Frontal cortex (tissue), 4 donors: Measurements from ENCODE around the gene STPG3. TPM values are rescaled to one million over a fixed set of nuclear protein-coding genes. Genes with fewer than 3 reads are reported as not detected.

Experiments
- DNase-seq, 2 donors: peaks; one replicate each; pipeline ENCODE4 v3.0.0; 2012; ENCODE audit warnings: low spot score in 2 of 2
- FAIRE-seq: peaks from 2 replicates; lab custom pipeline; 2012; peaks lifted over from hg19 to GRCh38; lab: Jason Lieb, UNC
- total RNA-seq: library from RNA; depleted of rRNA; stranded (reverse); fragments of >200 nt; gene quantifications from one replicate; pipeline ENCODE4 v1.2.3, GENCODE V29; 2014
- donor health status: control.
- donor health status: control.
- donor health status: control.

The STPG3 gene
- total RNA-seq, 1 donor from 2014 or later, result not detected

DNA sequence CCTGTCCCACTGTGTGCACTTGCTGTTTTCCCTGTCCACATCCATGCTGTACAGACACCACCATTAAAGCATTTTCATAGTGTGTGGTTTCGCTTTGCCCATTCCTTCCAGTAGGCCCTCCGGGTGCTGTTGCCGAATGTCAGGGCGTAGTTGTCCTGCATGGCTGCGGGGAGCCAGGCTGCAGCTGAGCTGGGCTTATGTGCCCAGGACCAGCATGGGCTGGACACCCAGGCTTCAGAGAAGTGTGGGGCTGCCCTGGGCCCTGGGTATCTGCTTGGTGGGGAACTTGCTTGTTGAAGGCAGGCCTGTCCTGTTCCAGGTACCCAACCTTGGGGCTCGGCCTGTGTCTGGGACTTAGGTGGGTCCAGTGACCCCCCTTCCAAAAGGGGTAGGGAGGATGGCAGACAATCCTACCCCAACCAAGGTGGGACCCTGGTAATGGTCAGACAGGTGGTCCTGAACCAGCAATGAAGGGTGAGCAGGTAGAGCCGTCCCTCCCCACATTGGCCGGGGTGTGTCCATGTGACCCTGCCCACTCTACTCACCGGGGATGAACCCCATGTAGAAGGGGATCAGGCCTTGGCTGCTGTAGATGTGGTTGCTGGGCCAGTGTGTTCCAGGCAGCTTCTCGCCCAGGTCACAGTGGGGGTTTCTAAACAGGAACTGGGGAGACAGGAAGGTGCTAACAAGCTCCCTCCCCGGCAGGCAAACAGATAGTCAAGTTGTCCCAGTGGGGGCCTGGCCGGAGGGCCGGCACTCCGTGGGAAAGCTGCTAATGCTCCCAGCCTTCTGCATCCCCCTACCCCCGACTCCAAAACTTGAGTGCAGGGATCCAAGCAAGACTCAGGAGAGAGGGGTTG, 7.2 kb upstream of the STPG3 start:
- FAIRE-seq (no peak), DNase-seq (no peak)

DNA sequence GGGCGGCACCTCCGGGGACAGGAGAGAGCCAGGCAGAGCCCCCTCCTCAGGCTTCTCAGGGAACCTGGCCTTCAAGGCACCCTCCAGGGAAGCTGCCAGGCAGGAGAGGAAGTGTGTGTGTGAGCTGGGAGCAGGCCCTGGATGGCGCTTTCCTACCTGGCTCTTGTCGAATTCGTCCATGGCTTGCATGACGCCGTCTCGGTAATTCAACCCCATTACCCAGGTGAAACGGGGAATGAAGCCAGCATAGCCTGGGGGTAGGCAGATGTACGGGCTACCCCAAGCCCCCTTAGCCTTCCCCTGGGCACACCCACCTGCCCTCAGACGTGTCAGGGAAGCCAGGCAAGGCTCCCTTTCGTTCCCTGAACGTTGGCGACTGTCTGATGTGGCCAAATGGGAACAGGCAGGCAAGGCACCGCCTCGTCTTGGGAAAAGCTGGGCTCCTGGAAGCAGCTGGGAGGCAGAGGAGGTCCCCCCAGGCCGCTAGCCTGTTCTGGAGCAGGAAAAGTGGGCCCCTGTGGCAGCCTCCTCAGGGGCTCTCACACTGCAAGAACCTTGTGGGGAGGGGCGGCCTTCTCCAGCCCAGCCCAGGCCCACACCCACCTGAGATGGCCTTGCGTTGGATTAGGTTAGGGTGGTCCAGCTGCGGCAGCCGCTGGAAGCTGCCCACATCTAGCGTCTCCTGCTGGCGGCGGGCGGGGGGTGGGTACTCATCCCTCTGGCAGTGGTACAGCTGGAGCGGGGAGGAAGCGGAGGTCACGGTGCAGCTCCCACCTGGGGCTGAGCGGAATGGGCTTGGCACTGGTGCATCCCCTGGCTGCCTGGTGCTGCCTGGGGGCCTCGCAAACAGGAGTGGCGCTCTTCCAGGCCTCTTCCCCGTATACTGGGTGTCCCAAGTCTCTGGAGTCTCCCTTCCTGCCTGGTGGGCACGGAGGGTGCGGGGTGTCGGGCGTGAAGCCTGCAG, 6.3 kb upstream of the STPG3 start:
- FAIRE-seq, result no peak
- no peak for DNase-seq

DNA sequence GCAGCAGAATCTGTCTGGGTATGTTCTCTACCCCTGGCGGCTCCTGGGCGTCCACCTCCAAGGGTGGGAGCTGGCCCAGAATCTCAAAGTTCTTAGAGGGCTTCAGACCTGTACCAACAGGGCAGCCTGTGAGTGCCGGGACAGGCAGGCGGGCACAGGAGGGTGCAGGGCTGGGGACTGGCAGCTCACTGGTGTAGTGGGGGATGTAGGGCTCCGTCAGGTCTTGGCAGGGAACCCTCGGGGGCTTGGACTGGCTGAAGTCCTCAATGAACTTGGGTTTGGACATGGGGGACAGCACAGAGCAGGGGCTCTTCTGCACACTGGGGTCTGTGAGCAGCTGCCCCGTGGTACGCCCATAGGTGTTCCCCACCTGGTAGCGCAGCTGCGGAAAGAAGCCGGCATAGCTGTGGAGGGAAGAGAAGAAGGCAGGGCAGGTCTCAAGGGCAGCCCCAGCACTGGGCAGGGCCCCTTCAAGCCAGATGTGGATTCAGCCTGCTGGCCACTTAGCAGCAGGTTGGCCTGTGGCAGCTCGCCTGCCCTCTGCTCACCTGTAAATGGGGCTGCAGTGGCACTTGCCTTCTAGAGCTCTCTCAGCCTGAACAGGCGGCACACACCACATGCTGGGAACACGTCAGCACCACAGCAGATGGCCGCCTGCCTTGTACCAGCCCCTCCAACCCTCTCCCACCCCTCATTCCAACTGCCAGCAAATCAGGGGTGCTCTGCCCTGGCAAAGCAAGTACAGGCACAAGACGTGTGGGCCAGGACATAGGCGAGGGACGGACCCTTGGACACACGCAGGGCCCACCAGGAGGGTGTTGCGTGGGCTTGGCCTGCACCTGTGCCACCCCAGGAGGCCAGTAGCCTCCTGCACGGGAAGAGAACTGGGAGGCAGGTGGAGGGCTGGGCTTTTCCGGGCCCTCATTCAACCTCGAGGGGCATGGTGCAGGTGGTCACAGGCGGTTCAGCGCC, 5.3 kb upstream of the STPG3 start:
- FAIRE-seq (no peak), DNase-seq (no peak)

DNA sequence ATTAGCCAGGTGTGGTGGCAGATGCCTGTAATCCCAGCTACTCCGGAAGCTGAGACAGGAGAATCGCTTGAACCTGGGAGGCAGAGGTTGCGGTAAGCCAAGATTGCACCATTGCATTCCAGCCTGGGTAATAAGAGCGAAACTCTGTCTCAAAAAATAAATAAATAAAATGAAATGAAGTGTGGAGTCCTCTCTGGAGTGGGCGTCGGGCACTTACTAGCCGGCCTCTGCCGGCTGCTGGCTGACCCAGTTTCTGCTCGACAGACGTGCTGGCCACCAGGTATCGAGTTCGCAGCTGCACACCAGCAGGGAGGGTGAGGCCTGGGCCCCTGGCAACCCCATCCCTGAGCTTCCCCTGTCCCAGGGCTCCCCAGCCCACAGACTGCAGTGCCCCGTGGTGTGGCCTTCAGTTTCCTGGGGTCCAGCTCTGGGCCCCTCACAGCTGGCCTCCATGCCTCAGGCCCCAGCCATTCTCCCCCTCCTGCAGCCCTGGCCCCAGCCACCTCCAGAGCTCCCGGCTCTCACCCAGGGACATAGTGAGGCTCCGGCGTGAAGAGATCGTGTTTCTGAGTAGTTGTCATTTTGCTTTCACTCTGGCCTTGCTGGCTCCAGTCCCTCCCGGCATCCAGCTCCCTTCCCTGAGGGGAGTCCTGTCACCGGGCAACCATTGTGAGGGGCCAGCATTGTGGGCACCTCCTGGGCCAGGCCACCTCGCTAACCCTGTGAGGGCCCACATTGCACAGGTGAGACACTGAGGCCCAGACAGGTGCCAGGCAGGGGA, 3.8 kb upstream of the STPG3 start:
- no peak for FAIRE-seq

DNA sequence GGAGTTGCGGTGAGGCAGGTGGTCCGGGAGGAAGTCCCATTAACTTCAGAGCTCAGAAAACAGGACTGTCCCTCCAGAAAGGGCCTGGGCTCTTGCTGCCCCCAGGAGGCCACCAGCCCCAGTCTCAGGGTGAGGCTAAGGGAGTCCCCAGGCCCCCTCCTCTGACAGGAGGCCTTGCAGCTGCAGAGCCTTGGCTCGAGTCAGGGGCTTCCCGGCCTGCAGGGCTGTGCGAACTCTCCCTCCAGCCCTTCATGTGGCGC, 3.2 kb upstream of the STPG3 start:
- no peak for FAIRE-seq
- DNase-seq, result no peak

More for the DNA sequence above, 3.8 kb upstream of the STPG3 start:
- DNase-seq, result no peak

DNA sequence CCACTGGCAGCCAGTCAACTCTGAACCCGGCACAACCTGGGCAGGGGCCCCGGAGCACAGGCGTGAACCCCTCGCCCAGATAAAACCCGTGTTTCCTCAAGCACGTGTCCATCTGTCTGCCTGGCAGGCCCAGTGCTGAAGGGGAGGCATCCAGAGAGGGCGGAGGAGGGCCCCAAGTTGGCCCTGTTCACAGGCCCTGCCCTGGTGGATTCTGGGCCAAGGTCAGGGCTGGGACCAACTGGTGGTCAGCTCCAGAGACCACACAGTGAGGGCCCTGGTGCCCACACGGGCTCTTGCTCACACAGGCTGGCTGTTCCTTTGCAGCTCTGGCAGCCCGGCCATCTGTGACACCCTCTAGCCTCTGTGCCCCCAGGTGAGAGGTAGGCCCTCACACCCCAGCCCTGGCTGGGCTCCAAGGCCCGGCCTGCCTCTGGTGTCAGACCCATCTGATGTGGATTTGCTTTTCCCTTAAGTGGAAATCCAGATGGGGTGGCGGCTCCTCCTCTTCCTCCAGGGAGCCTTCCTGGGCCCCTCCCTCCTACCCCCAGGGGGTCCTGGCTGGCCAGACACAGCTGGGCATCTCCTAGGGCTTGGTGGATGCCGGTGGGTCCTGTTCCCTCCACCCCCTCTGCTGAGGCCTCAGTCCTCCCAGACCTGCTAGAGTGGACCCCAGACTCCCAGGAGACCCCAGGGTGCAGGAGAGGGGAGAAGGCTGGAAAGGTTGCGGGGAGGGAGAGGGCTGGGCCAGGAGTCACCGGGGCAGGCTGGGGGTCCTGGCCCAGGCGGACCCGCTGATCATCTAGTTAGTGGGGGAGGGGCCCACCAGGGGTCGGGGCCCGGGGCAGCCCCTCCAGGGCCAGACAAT, 525 bp upstream of the STPG3 start:
- DNase-seq (no peak), FAIRE-seq (no peak)

DNA sequence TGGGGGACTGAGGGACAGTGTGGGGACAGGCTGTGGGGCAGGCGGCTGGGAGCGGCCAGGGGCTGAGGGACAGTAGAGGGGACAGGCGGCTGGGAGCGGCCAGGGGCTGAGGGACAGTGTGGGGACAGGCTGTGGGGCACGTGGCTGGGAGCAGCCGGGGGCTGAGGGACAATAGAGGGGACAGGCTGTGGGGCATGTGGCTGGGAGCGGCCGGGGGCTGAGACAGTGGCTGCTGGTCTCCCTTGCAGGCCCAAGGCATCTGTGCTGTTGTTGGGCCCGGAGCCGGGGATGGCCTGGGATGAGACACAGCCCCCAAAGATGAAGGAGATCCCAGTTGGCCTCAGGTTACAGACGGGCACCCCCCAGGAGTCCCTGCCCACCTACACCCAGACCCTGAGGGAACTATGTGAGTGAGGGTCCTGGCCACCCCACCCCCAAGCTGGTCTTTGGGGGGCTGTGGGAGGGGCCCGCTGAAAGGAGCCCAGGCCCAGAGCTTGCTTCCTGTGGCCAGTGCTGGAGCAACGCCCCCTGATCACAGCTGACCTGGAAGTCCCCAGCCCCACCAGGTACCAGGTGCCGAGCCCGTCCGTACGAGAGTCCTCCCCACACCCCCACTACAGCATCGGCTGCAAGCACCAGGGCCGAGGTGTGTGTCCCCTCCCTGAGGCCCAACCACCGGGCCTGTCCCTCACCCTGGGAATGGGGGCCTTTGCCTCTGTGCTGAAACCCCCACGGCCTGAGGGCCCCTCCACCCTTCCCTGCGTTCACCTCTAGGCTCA, 593 bp downstream of the STPG3 start:
- FAIRE-seq (no peak), DNase-seq (no peak)

DNA sequence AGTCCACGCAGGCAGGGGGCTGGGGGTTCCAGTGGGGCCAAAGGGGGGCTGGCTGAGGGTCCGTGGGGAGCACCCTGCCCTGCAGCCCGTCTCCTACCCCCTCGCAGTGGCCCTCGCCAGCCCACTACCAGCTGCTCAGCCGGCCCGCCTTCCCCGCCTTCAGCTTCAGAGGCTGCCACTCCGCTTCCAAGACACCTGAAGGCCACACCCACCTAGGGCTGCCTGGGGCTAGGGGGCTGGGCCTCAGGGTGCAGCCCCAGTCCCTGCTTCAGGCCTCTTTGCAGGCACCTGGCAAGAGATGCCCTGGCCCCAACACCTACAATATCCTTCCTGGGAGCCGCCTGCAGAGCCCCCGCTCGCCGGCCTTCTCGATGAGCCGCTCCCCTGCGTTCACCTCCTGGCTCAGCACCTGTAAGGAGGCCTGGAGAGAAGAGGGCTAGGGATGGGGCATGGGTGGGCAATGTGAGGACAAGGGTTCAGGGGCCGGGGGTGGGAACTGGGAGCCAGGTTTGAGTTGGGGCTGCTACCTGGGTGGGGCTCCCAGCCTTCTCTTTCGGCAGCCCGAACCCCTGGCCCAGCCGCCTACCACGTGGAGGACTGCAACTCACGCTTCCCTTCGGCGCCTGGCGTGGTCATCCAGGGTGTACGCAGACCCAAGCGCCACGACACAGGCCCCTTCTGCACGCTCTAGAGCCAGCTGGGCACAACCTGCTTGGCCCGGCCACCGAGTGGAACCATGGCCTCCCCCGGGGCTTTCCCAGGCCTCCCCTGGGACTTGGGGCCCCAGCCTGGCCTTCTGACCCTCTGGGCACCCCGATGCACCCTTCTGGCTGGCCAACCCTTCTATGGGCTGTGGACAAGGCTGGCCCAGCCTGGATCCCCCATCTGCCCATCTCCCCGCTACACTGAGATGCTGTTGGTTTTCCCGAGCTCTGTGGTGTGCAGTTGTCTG, 1.7 kb downstream of the STPG3 start:
- DNase-seq (no peak), FAIRE-seq (no peak)

DNA sequence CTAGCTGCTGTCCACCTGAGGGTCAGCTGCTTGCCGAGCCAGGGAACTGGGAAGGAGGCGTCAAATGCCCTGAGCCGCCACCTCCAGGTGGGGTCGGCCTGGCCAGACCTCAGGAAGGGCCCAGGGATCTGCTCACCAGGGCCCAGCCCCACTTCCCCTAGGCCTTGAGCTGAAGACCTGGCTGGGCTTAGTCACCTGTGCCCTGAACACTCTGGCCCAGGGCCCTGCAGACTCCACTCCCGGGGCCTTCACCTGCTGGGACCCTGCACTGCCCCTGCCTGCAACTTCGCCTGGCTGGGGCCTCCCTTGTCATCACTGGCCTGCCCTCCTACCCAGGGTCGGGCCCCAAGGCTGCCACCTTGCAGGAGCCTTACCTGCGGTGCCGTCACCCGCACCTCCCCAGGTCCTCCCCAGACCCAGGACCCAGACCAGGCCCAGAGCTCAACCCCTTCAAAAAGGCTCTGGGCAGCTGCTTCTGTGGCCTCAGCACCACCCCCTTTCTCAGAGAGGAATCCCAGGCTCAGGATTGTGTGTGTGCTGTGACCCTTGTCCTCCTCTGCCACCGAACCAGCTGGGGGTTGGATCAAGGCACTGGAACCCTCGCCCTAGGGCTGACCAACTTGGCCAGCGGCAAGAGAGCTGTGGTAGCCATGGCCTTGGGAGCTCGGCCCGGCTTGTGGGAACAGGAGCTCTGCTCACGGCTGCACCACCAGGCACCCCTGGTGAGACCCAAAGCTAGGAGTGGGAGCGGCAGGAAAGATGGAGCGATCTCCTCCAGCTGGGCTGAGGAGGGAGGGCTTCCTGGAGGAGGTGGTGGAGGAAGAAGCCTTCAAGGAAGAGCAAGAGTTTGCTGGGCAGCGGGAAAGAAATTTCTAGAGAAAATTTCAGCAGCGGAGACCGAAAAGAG, 2.9 kb downstream of the STPG3 start:
- FAIRE-seq, result no peak

DNA sequence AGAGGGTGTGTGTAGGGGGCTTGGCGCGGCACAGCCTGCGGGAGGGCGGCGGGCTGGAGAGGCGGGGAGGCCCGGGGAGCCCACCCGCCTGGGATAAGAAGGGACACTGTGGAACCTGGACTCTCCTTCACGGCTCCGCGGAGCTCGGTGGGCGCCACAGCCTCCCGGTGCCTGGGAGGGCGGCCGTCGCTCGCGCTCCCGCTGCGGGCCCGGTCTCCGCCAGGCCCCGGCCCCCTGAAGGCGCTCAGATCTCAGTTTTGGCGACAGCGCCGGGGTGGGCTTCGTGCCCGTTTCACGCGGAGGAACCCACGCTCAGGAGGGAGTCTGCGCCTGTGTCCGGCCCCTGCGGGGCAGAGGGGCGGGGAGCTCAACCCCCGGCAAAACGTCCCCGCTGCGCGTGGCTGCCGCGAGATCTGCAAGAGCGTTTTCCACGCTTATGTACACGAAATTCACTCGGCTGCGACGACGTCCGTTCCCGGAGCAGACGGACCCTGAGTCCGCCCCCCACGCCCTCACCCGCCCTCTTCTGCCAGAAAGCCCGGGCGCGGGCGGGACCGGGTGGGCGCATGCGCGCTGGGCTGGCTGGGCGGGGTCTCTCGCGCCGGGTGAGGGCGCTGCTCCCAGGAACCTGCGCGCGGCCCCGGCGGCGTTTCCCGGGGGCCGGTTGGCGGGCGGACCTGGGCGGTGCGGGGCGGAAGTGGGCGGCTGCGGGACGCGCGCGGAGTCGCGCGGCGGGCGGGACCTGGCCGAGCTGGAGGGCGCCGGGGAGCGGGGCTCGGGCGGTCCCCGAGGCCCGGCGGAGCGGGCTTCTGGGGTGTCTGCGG, 3.8 kb downstream of the STPG3 start, which contains the start of gene NELFB:
TSS of gene NELFB (plus strand) at position 704 of the 824 bp plus-strand sequence.
- FAIRE-seq, result no peak

More for the DNA sequence above, 2.9 kb downstream of the STPG3 start:
- DNase-seq, result no peak

DNA sequence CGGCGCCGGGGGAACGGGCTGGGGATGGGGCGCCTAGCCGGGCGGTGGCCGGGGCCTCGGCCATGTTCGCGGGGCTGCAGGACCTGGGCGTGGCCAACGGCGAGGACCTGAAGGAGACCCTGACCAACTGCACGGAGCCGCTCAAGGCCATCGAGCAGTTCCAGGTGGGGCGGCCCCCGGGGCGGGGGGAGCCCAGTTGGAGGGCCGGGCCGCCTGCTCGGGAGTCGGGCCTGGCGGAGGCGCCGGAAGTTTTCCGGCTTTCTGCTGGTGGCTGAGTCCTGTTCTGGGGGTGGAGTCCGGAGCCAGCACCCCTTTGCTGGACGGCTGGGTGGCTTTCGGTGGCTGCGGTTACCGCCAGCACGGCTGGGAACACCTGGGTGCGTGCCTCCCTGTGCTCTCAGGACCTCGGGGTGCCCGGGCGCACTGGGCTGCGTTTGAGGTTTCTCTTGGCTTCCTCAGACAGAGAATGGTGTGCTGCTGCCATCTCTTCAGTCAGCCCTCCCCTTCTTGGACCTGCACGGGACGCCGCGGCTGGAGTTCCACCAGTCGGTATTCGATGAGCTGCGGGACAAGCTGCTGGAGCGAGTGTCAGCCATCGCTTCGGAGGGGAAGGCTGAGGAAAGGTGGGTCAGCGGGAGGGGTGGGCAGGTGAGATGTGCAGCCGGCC, 4.5 kb downstream of the STPG3 start:
- FAIRE-seq (no peak), DNase-seq (no peak)

More for the DNA sequence above, 3.8 kb downstream of the STPG3 start, which contains the start of gene NELFB:
- DNase-seq, result peak; percentile 100

DNA sequence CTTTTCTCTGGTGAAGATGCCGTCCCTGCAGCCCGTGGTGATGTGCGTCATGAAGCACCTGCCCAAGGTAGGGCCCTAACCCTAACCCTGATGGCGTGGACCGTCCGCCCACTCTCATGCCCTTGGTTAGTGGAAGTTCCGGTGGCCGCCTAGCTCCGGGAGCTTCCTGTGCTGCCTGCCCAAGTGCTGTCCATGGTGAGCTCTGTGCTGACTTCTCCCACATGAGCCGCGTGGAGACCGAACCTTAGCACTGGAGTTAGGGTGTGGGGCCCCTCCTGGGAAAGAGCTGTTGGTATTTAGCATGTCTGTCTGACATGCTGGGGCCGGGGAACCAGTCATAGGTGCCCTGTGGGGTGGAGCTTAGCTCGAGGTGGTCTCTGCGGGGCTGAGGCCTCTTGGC, 5.3 kb downstream of the STPG3 start:
- DNase-seq, result no peak
- FAIRE-seq, result no peak

DNA sequence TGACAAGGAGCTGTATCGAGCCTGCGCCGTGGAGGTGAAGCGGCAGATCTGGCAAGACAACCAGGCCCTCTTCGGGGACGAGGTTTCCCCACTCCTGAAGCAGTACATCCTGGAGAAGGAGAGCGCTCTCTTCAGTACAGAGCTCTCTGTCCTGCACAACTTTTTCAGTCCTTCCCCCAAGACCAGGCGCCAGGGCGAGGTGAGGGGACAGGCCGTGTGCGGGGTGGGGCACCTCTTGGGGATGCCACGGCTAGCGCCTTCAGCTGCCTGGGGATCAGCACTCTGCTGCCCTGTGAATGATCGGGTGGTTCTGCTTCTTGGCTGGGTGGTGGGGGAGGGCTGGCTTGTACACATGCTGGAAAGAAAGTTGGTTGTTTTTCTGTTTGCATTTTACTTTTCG, 5.8 kb downstream of the STPG3 start:
- DNase-seq (no peak), FAIRE-seq (no peak)
